Neuronal stem cell (in vitro differentiated cells): ENCODE measurements around the gene RAPGEF6.

Source experiments
- DNase-seq: peaks from one replicate; pipeline ENCODE4 v3.0.0-alpha.2; 2013; ENCODE audit warnings: low spot score
- H2AFZ ChIP-seq: one replicate; pipeline ENCODE4 v1.6.1; 2013; ENCODE audit warnings: mild to moderate bottlenecking, low read length, inconsistent platforms
- H2AK5ac ChIP-seq: 2 replicates; pipeline ENCODE4 v1.6.1; 2013; ENCODE audit warnings: low read depth, mild to moderate bottlenecking, inconsistent platforms, low read length, moderate library complexity, mixed read lengths
- H2BK120ac ChIP-seq: 2 replicates; pipeline ENCODE4 v1.6.1; 2013; ENCODE audit warnings: low read depth, mild to moderate bottlenecking, inconsistent platforms, low read length, moderate library complexity, mixed read lengths
- H2BK12ac ChIP-seq: one replicate; pipeline ENCODE4 v1.6.1; 2013; ENCODE audit warnings: low read length, inconsistent platforms
- H2BK15ac ChIP-seq: 2 replicates; pipeline ENCODE4 v1.6.1; 2013; ENCODE audit warnings: mild to moderate bottlenecking, low read length, inconsistent platforms, mixed read lengths
- H2BK5ac ChIP-seq: one replicate; pipeline ENCODE4 v1.6.1; 2013; ENCODE audit warnings: inconsistent platforms, mild to moderate bottlenecking, low read length, moderate library complexity
- H3K14ac ChIP-seq: one replicate; pipeline ENCODE4 v1.6.1; 2013; ENCODE audit warnings: low read length, inconsistent platforms
- H3K18ac ChIP-seq: 2 replicates; pipeline ENCODE4 v1.6.1; 2013; ENCODE audit warnings: low read length, inconsistent platforms
- H3K23ac ChIP-seq: 2 replicates; pipeline ENCODE4 v1.6.1; 2013; ENCODE audit warnings: low read depth, mild to moderate bottlenecking, mixed read lengths, low read length, inconsistent platforms; ENCODE audit not compliant: poor library complexity
- H3K27ac ChIP-seq: replicated peaks from 3 replicates; pipeline ENCODE4 v1.5.1; 2013; ENCODE audit warnings: low read length, inconsistent platforms
- H3K27me3 ChIP-seq, 3 experiments: 2 replicates each; pipeline ENCODE4 v1.6.1; 2013; ENCODE audit warnings: low read length in 3 of 3, mild to moderate bottlenecking in 2 of 3, inconsistent platforms in 1 of 3, low read depth in 1 of 3, mixed read lengths in 1 of 3, moderate library complexity in 1 of 3; ENCODE audit not compliant: control insufficient read depth in 3 of 3, insufficient read depth in 3 of 3
- H3K36me3 ChIP-seq, 2 donors: replicated peaks in 1 of 2; 2 replicates each; pipeline ENCODE4 v1.6.1; 2013; ENCODE audit warnings: low read length in 2 of 2; ENCODE audit not compliant: control insufficient read depth in 2 of 2, insufficient read depth in 2 of 2
- H3K4ac ChIP-seq: 2 replicates; pipeline ENCODE4 v1.6.1; 2013; ENCODE audit warnings: inconsistent platforms, mild to moderate bottlenecking, low read length, moderate library complexity
- H3K4me1 ChIP-seq, 2 donors: 1 replicate in 1 of 2; 2 replicates in 1 of 2; pipeline ENCODE4 v1.6.1; 2013; ENCODE audit warnings: low read length in 2 of 2, low read depth in 1 of 2; ENCODE audit not compliant: control insufficient read depth in 2 of 2, insufficient read depth in 1 of 2
- H3K4me2 ChIP-seq: one replicate; pipeline ENCODE4 v1.6.1; 2013; ENCODE audit warnings: mild to moderate bottlenecking, low read length, inconsistent platforms; ENCODE audit not compliant: insufficient read depth, poor library complexity, severe bottlenecking
- H3K4me3 ChIP-seq, 2 donors: 2 replicates each; pipeline ENCODE4 v1.5.1; 2013; ENCODE audit warnings: low read length in 2 of 2, mild to moderate bottlenecking in 2 of 2, inconsistent platforms in 1 of 2, moderate library complexity in 1 of 2
- H3K79me1 ChIP-seq: one replicate; pipeline ENCODE4 v1.6.1; 2013; ENCODE audit warnings: low read depth, mild to moderate bottlenecking, inconsistent platforms, low read length, moderate library complexity
- H3K9ac ChIP-seq: one replicate; pipeline ENCODE4 v1.6.1; 2013; ENCODE audit warnings: mild to moderate bottlenecking, low read depth, low read length, inconsistent platforms; ENCODE audit not compliant: poor library complexity
- H3K9me3 ChIP-seq, 2 donors: replicated peaks in 1 of 2; 2 replicates each; pipeline versions ENCODE3 to v1.6.1; 2013; ENCODE audit warnings: low read length in 2 of 2, mild to moderate bottlenecking in 2 of 2, inconsistent platforms in 1 of 2, low read depth in 1 of 2, mixed read lengths in 1 of 2, moderate library complexity in 1 of 2; ENCODE audit not compliant: control insufficient read depth in 2 of 2, insufficient read depth in 1 of 2
- H4K8ac ChIP-seq: one replicate; pipeline ENCODE4 v1.6.1; 2013; ENCODE audit warnings: low read depth, mild to moderate bottlenecking, inconsistent platforms, low read length, moderate library complexity
- H4K91ac ChIP-seq: one replicate; pipeline ENCODE4 v1.6.1; 2013; ENCODE audit warnings: low read length, low read depth, mild to moderate bottlenecking, inconsistent platforms; ENCODE audit not compliant: poor library complexity
- WGBS, 2 donors: extraction: QIAGEN DNeasy Blood & Tissue Kit; methylation state at CpG; one replicate each; pipeline ENCODE4 v1.1.7; 2013; ENCODE audit warnings: missing lambda C conversion rate in 2 of 2, mixed read lengths in 1 of 2; ENCODE audit not compliant: insufficient read length in 2 of 2, insufficient replicate concordance in 1 of 2; ENCODE audit errors: extremely low coverage in 2 of 2; 5-methylcytosine and 5-hydroxymethylcytosine counted together

RAPGEF6 gene

DNA sequence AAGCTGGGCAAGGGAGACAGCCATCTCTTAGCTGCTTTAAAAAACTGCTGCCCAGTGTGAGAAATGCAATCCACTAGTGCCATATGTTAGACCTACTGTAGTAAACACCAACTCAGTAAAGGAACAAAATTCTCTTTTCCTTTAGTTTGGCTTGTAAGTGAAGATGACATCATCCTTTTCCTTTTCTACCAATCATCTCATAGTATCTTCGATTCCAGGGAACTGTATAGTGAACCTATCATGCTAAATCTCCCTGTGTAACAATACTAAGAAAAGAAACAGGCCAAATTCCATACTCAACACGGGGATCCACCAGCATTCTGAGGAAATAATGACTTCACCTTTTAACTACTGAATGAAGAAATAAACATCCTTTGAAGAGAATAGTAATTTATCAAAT, 100.1 kb downstream of the RAPGEF6 start:
- Histone ChIP-seq H4K91ac (no peak overlapping the region), H3K4me2 (no peak overlapping the region), H3K14ac (no peak overlapping the region), H3K4me1 (no peaks in the 10 kb centered on the region), H4K8ac (no peak overlapping the region), H3K27me3 (no peaks in the 10 kb centered on the region), H2BK120ac (no peak overlapping the region), H3K9me3 (no peaks in the 10 kb centered on the region), H3K23ac (no peak overlapping the region), H2BK5ac (no peak overlapping the region), H3K27ac (no peak overlapping the region), H3K79me1 (no peaks in the 10 kb centered on the region), H2BK15ac (no peak overlapping the region), H3K4me3 (no peak overlapping the region), H3K36me3 (peaks cover 0 to 8% of the 10 kb centered on the region in 2 donors), H3K18ac (no peak overlapping the region), H3K4ac (no peak overlapping the region), H2BK12ac (no peak overlapping the region), H2AFZ (no peak overlapping the region), H2AK5ac (no peak overlapping the region), H3K9ac (no peak overlapping the region)
- no peak for DNase-seq
- WGBS, 2 donors, result no CpG with 5 or more reads among the region's 2 CpGs

DNA sequence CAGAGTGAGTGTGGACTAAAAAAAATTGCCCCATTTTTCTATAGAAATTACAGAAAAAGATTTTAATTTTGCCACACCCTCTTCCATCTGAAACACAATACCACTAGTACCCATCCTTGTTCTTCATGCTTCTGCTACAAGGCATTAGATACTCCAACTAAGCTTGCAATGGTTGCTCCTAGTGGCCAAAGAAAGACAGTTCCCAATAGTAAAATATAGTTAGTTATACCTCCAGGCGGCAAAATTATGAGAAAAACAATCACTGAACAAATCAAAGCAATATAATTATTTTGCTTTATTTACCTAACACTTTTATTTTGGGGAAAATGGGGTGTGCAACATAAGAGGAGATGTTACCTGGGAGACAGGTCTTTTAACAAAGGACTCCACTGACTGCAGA, 101.2 kb downstream of the RAPGEF6 start:
- H2BK5ac ChIP-seq, result no peak overlapping the region
- H2AK5ac ChIP-seq, result no peak overlapping the region
- H3K4me1 ChIP-seq, result no peaks in the 10 kb centered on the region
- H3K4me2 ChIP-seq, result no peak overlapping the region
- no peaks in the 10 kb centered on the region for H3K36me3 ChIP-seq
- H2BK120ac ChIP-seq, result no peak overlapping the region
- no peak overlapping the region for H2BK15ac ChIP-seq
- H3K14ac ChIP-seq, result no peak overlapping the region
- no peak overlapping the region for H3K9ac ChIP-seq
- H3K4ac ChIP-seq, result no peak overlapping the region
- H3K4me3 ChIP-seq, result no peak overlapping the region
- no peak overlapping the region for H2AFZ ChIP-seq
- no peak overlapping the region for H3K23ac ChIP-seq
- H4K8ac ChIP-seq, result no peak overlapping the region
- no peaks in the 10 kb centered on the region for H3K9me3 ChIP-seq
- H2BK12ac ChIP-seq, result no peak overlapping the region
- no peak overlapping the region for H3K27ac ChIP-seq
- DNase-seq, result no peak
- no peaks in the 10 kb centered on the region for H3K27me3 ChIP-seq
- no CpG with 5 or more reads among the region's 1 CpG for WGBS, 2 donors
- no peaks in the 10 kb centered on the region for H3K79me1 ChIP-seq
- no peak overlapping the region for H3K18ac ChIP-seq
- no peak overlapping the region for H4K91ac ChIP-seq

DNA sequence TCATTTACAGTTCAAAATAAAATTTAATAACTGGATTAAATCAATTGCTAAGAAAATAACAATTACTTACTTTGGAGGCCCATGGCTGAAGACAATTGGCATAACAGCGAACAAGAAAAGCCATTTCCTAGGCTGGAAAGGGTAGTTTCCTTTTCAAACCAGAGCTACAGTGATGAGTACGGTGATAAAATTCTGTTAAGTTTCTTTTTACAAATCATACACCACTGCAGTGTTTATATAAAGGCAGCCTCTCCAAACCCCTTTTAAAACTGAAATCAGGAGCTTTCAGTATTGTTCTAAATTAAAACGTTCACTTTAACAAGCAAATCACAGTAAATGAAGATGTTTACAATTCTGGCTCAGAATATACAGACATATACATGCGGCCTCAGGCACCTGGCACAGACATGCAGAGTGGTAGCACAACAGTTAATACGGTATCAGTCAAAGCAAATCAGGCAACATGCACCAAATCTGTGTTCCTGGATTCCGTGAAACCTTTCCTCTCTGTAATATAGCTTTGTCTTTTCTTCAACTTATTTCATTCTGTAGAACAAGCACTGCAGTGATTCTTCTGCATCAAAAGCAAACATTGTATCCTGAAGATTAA, 102.9 kb downstream of the RAPGEF6 start:
- Histone ChIP-seq H3K9me3 (no peaks in the 10 kb centered on the region), H3K23ac (no peak overlapping the region), H3K4me1 (no peaks in the 10 kb centered on the region), H3K9ac (no peak overlapping the region), H2BK12ac (no peak overlapping the region), H3K79me1 (no peaks in the 10 kb centered on the region), H3K14ac (no peak overlapping the region), H3K27me3 (no peaks in the 10 kb centered on the region), H3K27ac (no peak overlapping the region), H2BK15ac (no peak overlapping the region), H4K8ac (no peak overlapping the region), H3K4ac (no peak overlapping the region), H3K4me3 (no peak overlapping the region), H2AFZ (no peak overlapping the region), H3K36me3 (no peaks in the 10 kb centered on the region), H2BK120ac (no peak overlapping the region), H4K91ac (no peak overlapping the region), H3K18ac (no peak overlapping the region), H2BK5ac (no peak overlapping the region), H3K4me2 (no peak overlapping the region), H2AK5ac (no peak overlapping the region)
- no CpG with 5 or more reads among the region's 6 CpGs for WGBS, 2 donors
- DNase-seq, result no peak

DNA sequence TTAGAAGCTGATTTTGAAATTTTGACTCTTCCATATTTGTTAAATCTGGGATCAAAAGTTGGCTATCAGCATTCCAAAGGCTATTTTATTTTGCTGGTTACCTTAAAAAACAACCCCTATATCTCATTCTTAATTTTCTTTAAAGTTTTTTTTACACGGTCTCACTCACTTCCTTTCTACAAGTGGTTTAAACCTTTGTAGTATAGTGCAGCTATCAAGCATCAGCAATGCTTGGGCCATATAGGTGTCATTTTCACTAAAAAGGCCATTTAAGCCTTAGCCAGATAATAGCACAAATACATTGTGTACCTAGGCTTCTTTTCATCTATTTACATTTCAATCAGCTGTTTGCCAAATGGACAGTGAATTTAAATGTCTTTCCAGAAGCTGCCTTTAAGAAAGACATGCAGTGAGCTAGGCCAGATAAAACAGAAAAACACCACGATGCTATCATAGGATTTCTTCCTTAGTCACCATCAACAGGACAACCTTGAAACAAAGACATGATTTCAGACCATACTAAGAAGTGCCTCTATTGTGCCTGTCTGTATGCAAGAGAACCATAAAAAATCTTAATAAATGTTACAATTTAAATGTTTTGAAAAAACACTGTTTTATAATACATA, 104.2 kb downstream of the RAPGEF6 start:
- Histone ChIP-seq H2BK12ac (no peak overlapping the region), H3K18ac (no peak overlapping the region), H2BK5ac (no peak overlapping the region), H4K8ac (no peak overlapping the region), H3K4me3 (no peak overlapping the region), H2BK120ac (no peak overlapping the region), H3K23ac (no peak overlapping the region), H4K91ac (no peak overlapping the region), H2AFZ (no peak overlapping the region), H3K14ac (no peak overlapping the region), H3K27me3 (no peaks in the 10 kb centered on the region), H3K4me1 (no peaks in the 10 kb centered on the region), H2AK5ac (no peak overlapping the region), H3K27ac (no peak overlapping the region), H3K36me3 (no peaks in the 10 kb centered on the region), H3K9ac (no peak overlapping the region), H3K9me3 (no peaks in the 10 kb centered on the region), H3K4me2 (no peak overlapping the region), H3K4ac (no peak overlapping the region), H2BK15ac (no peak overlapping the region), H3K79me1 (no peaks in the 10 kb centered on the region)
- DNase-seq, result no peak
- 100% methylated on average over 1 of the region's 2 CpGs; no CpG with 5 or more reads in 1 of the 2 donors for WGBS, 2 donors
